ENCODE results near the gene TMEM41B. TPM values are rescaled to one million over a fixed set of nuclear protein-coding genes. Genes with fewer than 3 reads are reported as not detected.

TMEM41B gene
- polyA plus RNA-seq, 2 donors = 12.2 to 19.4 TPM

DNA sequence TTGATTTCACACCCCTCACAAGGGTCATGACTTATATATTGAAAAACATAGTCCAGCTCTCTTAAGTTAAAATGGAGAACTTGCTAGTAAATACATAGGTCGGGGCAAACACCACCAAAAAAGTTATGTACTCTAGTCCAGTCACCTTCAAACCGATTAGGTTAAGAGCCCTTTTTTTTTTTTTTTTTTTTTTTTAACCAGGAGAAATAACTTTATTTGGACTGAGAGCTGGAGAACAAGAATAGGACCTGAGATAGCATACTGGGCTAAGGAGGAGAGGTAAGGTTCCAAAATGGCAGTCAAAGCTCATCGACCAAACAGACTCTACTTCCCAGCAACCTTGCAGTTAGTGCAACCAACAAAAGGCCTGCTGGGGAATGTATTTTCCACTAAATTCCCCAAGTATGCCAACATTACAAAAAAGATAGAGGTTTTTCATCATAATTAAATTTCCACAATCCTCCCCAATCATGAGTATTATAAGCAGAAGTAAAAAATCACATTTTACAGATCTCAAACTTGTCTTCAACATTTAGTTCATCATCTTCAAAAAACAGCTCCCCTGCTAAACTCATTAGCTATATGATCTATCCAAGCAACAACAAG, 3.8 kb downstream of the TMEM41B start:
- no peaks in the 10 kb centered on the region for H3K9me3 ChIP-seq (ENCODE audit: control insufficient read depth in 2 of 2, insufficient read depth in 1 of 2, low read depth in 1 of 2, low read length in 1 of 2)
- WGBS, 2 donors = 94 to 95% methylated on average over 3 of the region's 3 CpGs
- no peaks in the 10 kb centered on the region for H3K27me3 ChIP-seq (ENCODE audit: control insufficient read depth in 1 of 2, insufficient read depth in 2 of 2, low read length in 2 of 2)
- no peak overlapping the region for H3K4me3 ChIP-seq (ENCODE audit: low read depth in 1 of 2, low read length in 2 of 2)
- peaks cover 0 to 9% of the 10 kb centered on the region in 2 donors for H3K4me1 ChIP-seq (ENCODE audit: control insufficient read depth in 2 of 2, insufficient read depth in 2 of 2, low read length in 1 of 2)
- H3K36me3 ChIP-seq (ENCODE audit: control insufficient read depth in 2 of 2, insufficient read depth in 2 of 2, low read length in 1 of 2) = no peaks in the 10 kb centered on the region
- H3K27ac ChIP-seq (ENCODE audit: low read depth in 2 of 2, low read length in 1 of 2) = no peak overlapping the region

DNA sequence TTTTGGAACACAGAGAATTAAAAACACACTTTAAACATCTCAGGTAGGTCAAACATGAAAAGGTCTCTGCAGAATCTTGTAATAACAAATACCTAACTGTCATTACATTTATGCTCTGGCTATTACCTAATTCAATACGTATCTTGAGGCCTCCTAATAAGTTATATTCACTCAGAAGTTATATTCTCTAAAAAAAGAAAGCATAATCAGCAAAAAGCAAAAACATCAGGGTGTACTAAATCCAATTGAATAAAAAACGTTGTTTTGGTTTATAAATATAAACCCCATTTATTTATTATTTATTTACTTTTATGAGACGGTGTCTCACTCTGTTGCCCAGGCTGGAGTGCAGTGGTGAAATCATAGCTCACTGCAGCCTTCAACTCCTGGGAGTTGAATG, 10.2 kb downstream of the TMEM41B start:
- Histone ChIP-seq H3K4me1 (ENCODE audit: control insufficient read depth in 2 of 2, insufficient read depth in 2 of 2, low read length in 1 of 2) (no peaks in the 10 kb centered on the region), H3K4me3 (ENCODE audit: low read depth in 1 of 2, low read length in 2 of 2) (no peak overlapping the region), H3K9me3 (ENCODE audit: control insufficient read depth in 2 of 2, insufficient read depth in 1 of 2, low read depth in 1 of 2, low read length in 1 of 2) (no peaks in the 10 kb centered on the region), H3K27me3 (ENCODE audit: control insufficient read depth in 1 of 2, insufficient read depth in 2 of 2, low read length in 2 of 2) (no peaks in the 10 kb centered on the region), H3K27ac (ENCODE audit: low read depth in 2 of 2, low read length in 1 of 2) (no peak overlapping the region), H3K36me3 (ENCODE audit: control insufficient read depth in 2 of 2, insufficient read depth in 2 of 2, low read length in 1 of 2) (no peaks in the 10 kb centered on the region)
- whole genome bisulfite sequencing, 2 donors = 82 to 89% methylated on average over 3 of the region's 3 CpGs

GRCh38 chr11:9302448-9302847, 11.9 kb downstream of the TMEM41B start:
- WGBS, 2 donors = 92 to 96% methylated on average over 3 of the region's 3 CpGs
- H3K4me1 ChIP-seq (ENCODE audit: control insufficient read depth in 2 of 2, insufficient read depth in 2 of 2, low read length in 1 of 2) = no peaks in the 10 kb centered on the region
- no peaks in the 10 kb centered on the region for H3K36me3 ChIP-seq (ENCODE audit: control insufficient read depth in 2 of 2, insufficient read depth in 2 of 2, low read length in 1 of 2)
- H3K4me3 ChIP-seq (ENCODE audit: low read depth in 1 of 2, low read length in 2 of 2) = no peak overlapping the region
- H3K27ac ChIP-seq (ENCODE audit: low read depth in 2 of 2, low read length in 1 of 2) = no peak overlapping the region
- no peaks in the 10 kb centered on the region for H3K27me3 ChIP-seq (ENCODE audit: control insufficient read depth in 1 of 2, insufficient read depth in 2 of 2, low read length in 2 of 2)
- H3K9me3 ChIP-seq (ENCODE audit: control insufficient read depth in 2 of 2, insufficient read depth in 1 of 2, low read depth in 1 of 2, low read length in 1 of 2) = no peaks in the 10 kb centered on the region

DNA sequence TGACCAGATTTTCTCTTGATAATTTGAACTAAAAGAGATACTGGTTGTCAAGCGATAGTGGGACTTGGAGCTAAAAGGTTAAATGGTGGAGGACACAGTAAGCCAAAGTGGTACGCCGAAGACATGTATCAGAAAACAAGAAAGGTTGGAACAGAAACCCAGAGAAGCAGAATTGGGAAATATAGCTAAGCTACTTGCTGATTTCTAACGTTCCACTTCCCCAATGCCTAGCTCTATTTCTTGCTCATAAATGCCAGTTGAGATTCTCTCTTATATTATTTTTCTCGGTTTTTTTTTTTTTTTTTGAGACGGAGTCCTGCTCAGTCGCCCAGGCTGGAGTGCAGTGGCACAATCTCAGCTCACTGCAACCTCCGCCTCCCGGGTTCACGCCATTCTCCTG, 12.7 kb downstream of the TMEM41B start:
- 93 to 95% methylated on average over 9 to 10 of the region's 10 CpGs for WGBS, 2 donors
- H3K4me3 ChIP-seq (ENCODE audit: low read depth in 1 of 2, low read length in 2 of 2) = no peak overlapping the region

DNA sequence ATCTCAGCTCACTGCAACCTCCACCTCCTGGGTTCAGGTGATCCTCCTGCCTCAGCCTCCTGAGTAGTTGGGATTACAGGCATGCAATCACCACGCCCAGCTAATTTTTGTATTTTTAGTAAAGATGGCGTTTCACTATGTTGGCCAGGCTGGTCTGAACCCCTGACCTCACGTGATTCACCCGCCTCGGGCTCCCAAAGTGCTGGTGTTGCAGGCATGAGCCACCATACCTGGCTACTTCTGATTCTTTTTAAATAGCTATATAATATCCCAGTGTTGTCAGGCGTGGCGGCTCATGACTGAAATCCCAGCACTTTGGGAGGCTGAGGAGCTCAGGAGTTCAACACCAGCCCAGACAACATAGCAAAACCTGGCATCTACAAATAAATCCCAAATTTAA, 20.7 kb downstream of the TMEM41B start:
- H3K9me3 ChIP-seq (ENCODE audit: control insufficient read depth in 2 of 2, insufficient read depth in 1 of 2, low read depth in 1 of 2, low read length in 1 of 2) = no peaks in the 10 kb centered on the region
- no peaks in the 10 kb centered on the region for H3K27me3 ChIP-seq (ENCODE audit: control insufficient read depth in 1 of 2, insufficient read depth in 2 of 2, low read length in 2 of 2)
- WGBS, 2 donors = 95 to 97% methylated on average over 7 of the region's 7 CpGs
- no peak overlapping the region for H3K4me3 ChIP-seq (ENCODE audit: low read depth in 1 of 2, low read length in 2 of 2)
- no peaks in the 10 kb centered on the region for H3K4me1 ChIP-seq (ENCODE audit: control insufficient read depth in 2 of 2, insufficient read depth in 2 of 2, low read length in 1 of 2)
- H3K27ac ChIP-seq (ENCODE audit: low read depth in 2 of 2, low read length in 1 of 2) = no peak overlapping the region
- peaks cover 0 to 5% of the 10 kb centered on the region in 2 donors for H3K36me3 ChIP-seq (ENCODE audit: control insufficient read depth in 2 of 2, insufficient read depth in 2 of 2, low read length in 1 of 2)

More for the DNA sequence above, 12.7 kb downstream of the TMEM41B start:
- Histone ChIP-seq H3K4me1 (ENCODE audit: control insufficient read depth in 2 of 2, insufficient read depth in 2 of 2, low read length in 1 of 2) (no peaks in the 10 kb centered on the region), H3K27me3 (ENCODE audit: control insufficient read depth in 1 of 2, insufficient read depth in 2 of 2, low read length in 2 of 2) (no peaks in the 10 kb centered on the region), H3K27ac (ENCODE audit: low read depth in 2 of 2, low read length in 1 of 2) (no peak overlapping the region), H3K36me3 (ENCODE audit: control insufficient read depth in 2 of 2, insufficient read depth in 2 of 2, low read length in 1 of 2) (peaks cover 0 to 2% of the 10 kb centered on the region in 2 donors), H3K9me3 (ENCODE audit: control insufficient read depth in 2 of 2, insufficient read depth in 1 of 2, low read depth in 1 of 2, low read length in 1 of 2) (no peaks in the 10 kb centered on the region)

- WGBS, 2 donors = 91 to 93% methylated on average over 14 of the region's 14 CpGs
- Histone ChIP-seq H3K27me3 (ENCODE audit: control insufficient read depth in 1 of 2, insufficient read depth in 2 of 2, low read length in 2 of 2) (no peaks in the 10 kb centered on the region), H3K36me3 (ENCODE audit: control insufficient read depth in 2 of 2, insufficient read depth in 2 of 2, low read length in 1 of 2) (peaks cover 0 to 3% of the 10 kb centered on the region in 2 donors)
Observed at GRCh38 chr11:9285850-9286587, 28.4 kb downstream of the TMEM41B start.

DNA sequence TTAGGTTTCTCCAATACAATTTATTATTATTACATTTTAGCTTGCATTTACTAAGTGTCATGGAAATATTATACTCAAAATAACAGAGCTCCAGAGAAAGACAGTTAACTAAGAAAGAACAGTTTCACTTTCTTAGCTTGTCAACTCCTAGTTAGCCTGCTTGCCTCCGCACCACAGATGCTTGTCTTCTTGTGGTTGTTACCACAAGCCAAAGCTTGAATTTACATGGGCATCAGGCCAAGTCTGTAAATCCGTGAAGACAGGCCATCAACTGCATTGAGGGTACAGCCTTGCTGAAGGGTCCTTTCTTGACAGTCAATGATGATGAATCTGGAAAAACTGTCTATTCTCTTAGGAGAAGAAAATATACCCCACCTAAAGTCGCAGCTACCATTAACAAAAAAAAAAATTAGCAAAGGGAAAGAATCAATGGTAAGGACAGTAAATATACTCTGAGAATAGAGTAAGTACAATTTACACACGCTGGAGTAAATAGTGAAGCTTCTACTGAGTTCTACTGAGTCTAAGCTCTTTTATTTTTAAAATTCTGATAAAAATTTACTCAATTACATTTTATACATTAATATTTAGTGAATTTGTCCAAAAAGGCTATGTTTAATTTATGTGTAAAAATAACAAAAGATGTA, 33.6 kb downstream of the TMEM41B start:
- no peaks in the 10 kb centered on the region for H3K36me3 ChIP-seq (ENCODE audit: control insufficient read depth in 2 of 2, insufficient read depth in 2 of 2, low read length in 1 of 2)
- no peak overlapping the region for H3K27ac ChIP-seq (ENCODE audit: low read depth in 2 of 2, low read length in 1 of 2)
- no peaks in the 10 kb centered on the region for H3K4me1 ChIP-seq (ENCODE audit: control insufficient read depth in 2 of 2, insufficient read depth in 2 of 2, low read length in 1 of 2)
- H3K9me3 ChIP-seq (ENCODE audit: control insufficient read depth in 2 of 2, insufficient read depth in 1 of 2, low read depth in 1 of 2, low read length in 1 of 2) = no peaks in the 10 kb centered on the region
- no peaks in the 10 kb centered on the region for H3K27me3 ChIP-seq (ENCODE audit: control insufficient read depth in 1 of 2, insufficient read depth in 2 of 2, low read length in 2 of 2)
- H3K4me3 ChIP-seq (ENCODE audit: low read depth in 1 of 2, low read length in 2 of 2) = no peak overlapping the region
- WGBS, 2 donors = 40 to 45% methylated on average over 4 of the region's 4 CpGs

More at GRCh38 chr11:9285850-9286587, 28.4 kb downstream of the TMEM41B start:
- H3K4me3 ChIP-seq (ENCODE audit: low read depth in 1 of 2, low read length in 2 of 2) = no peak overlapping the region
- H3K4me1 ChIP-seq (ENCODE audit: control insufficient read depth in 2 of 2, insufficient read depth in 2 of 2, low read length in 1 of 2) = no peaks in the 10 kb centered on the region
- H3K9me3 ChIP-seq (ENCODE audit: control insufficient read depth in 2 of 2, insufficient read depth in 1 of 2, low read depth in 1 of 2, low read length in 1 of 2) = no peaks in the 10 kb centered on the region
- H3K27ac ChIP-seq (ENCODE audit: low read depth in 2 of 2, low read length in 1 of 2) = no peak overlapping the region

DNA sequence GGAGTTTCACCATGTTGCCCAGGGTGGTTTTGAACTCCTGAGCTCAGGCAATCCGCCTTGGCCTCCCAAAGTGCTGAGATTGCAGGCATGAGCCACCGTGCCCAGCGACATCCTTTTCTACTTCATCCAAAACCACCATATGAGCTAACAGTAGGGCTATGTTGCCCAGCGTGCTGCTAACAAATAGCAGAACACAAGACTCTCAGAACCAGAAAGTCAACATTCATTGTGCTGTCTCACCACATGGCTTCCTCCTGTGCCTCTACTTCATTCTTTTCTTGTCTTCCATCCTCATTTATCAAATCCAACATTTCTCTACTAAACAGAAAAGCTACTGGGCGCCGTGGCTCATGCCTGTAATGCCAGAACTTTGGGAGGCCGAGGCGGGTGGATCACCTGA, 37.2 kb downstream of the TMEM41B start:
- 90 to 91% methylated on average over 8 of the region's 8 CpGs for WGBS, 2 donors
- H3K36me3 ChIP-seq (ENCODE audit: control insufficient read depth in 2 of 2, insufficient read depth in 2 of 2, low read length in 1 of 2) = no peaks in the 10 kb centered on the region
- H3K4me1 ChIP-seq (ENCODE audit: control insufficient read depth in 2 of 2, insufficient read depth in 2 of 2, low read length in 1 of 2) = no peaks in the 10 kb centered on the region
- no peaks in the 10 kb centered on the region for H3K27me3 ChIP-seq (ENCODE audit: control insufficient read depth in 1 of 2, insufficient read depth in 2 of 2, low read length in 2 of 2)
- H3K4me3 ChIP-seq (ENCODE audit: low read depth in 1 of 2, low read length in 2 of 2) = no peak overlapping the region
- no peaks in the 10 kb centered on the region for H3K9me3 ChIP-seq (ENCODE audit: control insufficient read depth in 2 of 2, insufficient read depth in 1 of 2, low read depth in 1 of 2, low read length in 1 of 2)
- no peak overlapping the region for H3K27ac ChIP-seq (ENCODE audit: low read depth in 2 of 2, low read length in 1 of 2)

DNA sequence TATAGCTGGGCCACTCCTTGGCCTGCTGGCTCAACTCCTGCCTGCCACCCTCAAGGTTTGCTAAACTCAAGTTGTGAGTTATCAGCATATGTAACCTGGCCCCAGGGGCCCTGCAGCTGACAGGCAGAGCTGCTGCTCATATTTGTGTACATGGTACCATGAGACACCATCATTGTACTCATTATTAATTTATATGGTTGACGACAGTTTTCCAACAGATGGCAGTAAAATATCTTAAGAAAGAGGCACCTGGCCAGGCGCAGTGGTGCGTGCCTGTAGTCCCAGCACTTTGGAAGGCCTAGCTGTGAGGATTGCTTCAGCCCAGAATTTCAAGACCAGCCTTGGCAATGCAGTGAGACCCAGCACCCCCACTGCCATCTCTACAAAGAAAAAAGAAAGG, 37.8 kb downstream of the TMEM41B start:
- Histone ChIP-seq H3K9me3 (ENCODE audit: control insufficient read depth in 2 of 2, insufficient read depth in 1 of 2, low read depth in 1 of 2, low read length in 1 of 2) (no peaks in the 10 kb centered on the region), H3K4me3 (ENCODE audit: low read depth in 1 of 2, low read length in 2 of 2) (no peak overlapping the region), H3K4me1 (ENCODE audit: control insufficient read depth in 2 of 2, insufficient read depth in 2 of 2, low read length in 1 of 2) (no peaks in the 10 kb centered on the region), H3K27ac (ENCODE audit: low read depth in 2 of 2, low read length in 1 of 2) (no peak overlapping the region), H3K36me3 (ENCODE audit: control insufficient read depth in 2 of 2, insufficient read depth in 2 of 2, low read length in 1 of 2) (no peaks in the 10 kb centered on the region), H3K27me3 (ENCODE audit: control insufficient read depth in 1 of 2, insufficient read depth in 2 of 2, low read length in 2 of 2) (no peaks in the 10 kb centered on the region)
- WGBS, 2 donors = 85 to 91% methylated on average over 3 of the region's 3 CpGs

Data from esophagus (tissue), 2 donors.